CD4-positive, CD25-positive, alpha-beta regulatory T cell (primary cell): ENCODE results near the gene NPLOC4. TPM values are rescaled to one million over a fixed set of nuclear protein-coding genes. Genes with fewer than 3 reads are reported as not detected.

Source experiments
- ATAC-seq, 2 donors: fragments of 150-1000 bp; cut with Tn5 transposase; one replicate each; pipeline ENCODE4 v1.10.0; 2021; ENCODE audit warnings: low read depth in 2 of 2, moderate number of reproducible peaks in 2 of 2, moderate library complexity in 1 of 2
- DNase-seq, 3 donors: peaks; one replicate each; pipeline versions ENCODE4 v3.0.0 to v3.0.0-alpha.2; 2012 to 2022; ENCODE audit warnings: mixed read lengths in 1 of 3
- H3K27ac ChIP-seq: one replicate; pipeline ENCODE4 v1.7.0; 2013; ENCODE audit warnings: mild to moderate bottlenecking, low read length; ENCODE audit not compliant: insufficient read depth, poor library complexity, severe bottlenecking
- H3K27me3 ChIP-seq: one replicate; pipeline ENCODE4 v1.7.0; 2013; ENCODE audit warnings: low read length; ENCODE audit not compliant: control insufficient read depth, insufficient read depth
- H3K36me3 ChIP-seq: one replicate; pipeline ENCODE4 v1.7.0; 2013; ENCODE audit warnings: mild to moderate bottlenecking, low read length, moderate library complexity; ENCODE audit not compliant: control insufficient read depth, insufficient read depth
- H3K4me1 ChIP-seq: 2 replicates; pipeline ENCODE4 v1.7.0; 2013; ENCODE audit warnings: mild to moderate bottlenecking, low read length; ENCODE audit not compliant: insufficient read depth, control insufficient read depth, poor library complexity, severe bottlenecking
- H3K4me3 ChIP-seq: one replicate; pipeline ENCODE4 v1.7.0; 2013; ENCODE audit warnings: low read depth, mild to moderate bottlenecking, low read length, moderate library complexity
- H3K9me3 ChIP-seq, 2 experiments: 1 replicate in 1 of 2; 2 replicates in 1 of 2; pipeline ENCODE4 v1.7.0; 2013; ENCODE audit warnings: low read length in 2 of 2, mild to moderate bottlenecking in 1 of 2, moderate library complexity in 1 of 2; ENCODE audit not compliant: control insufficient read depth in 2 of 2
- H3K27ac Mint-ChIP-seq, 3 donors: one replicate each; pipeline ENCODE4 v1.8.0; 2020 to 2022; ENCODE audit warnings: mild to moderate bottlenecking in 3 of 3, mixed read lengths in 3 of 3, moderate library complexity in 2 of 3
- H3K27me3 Mint-ChIP-seq: one replicate; pipeline ENCODE4 v1.8.0; 2022; ENCODE audit warnings: mild to moderate bottlenecking, mixed read lengths
- H3K36me3 Mint-ChIP-seq: one replicate; pipeline ENCODE4 v1.8.0; 2020; ENCODE audit warnings: mixed read lengths
- H3K4me1 Mint-ChIP-seq, 4 donors: one replicate each; pipeline ENCODE4 v1.8.0; 2020 to 2022; ENCODE audit warnings: mixed read lengths in 4 of 4, mild to moderate bottlenecking in 1 of 4
- H3K4me3 Mint-ChIP-seq, 4 donors: one replicate each; pipeline ENCODE4 v1.8.0; 2020 to 2022; ENCODE audit warnings: mild to moderate bottlenecking in 4 of 4, mixed read lengths in 4 of 4, moderate library complexity in 3 of 4
- H3K9me3 Mint-ChIP-seq, 7 donors: one replicate each; pipeline ENCODE4 v1.8.0; 2020 to 2022; ENCODE audit warnings: mixed read lengths in 7 of 7, mild to moderate bottlenecking in 3 of 7, moderate library complexity in 2 of 7
- polyA plus RNA-seq, 4 donors: library from polyadenylated mRNA; unstranded; fragments of 300-500 nt; fragmentation: Illumina TruSeq; gene quantifications; one replicate each; pipeline ENCODE4 v1.2.3, GENCODE V29; 2021
- total RNA-seq: library from RNA; stranded (reverse); gene quantifications from one replicate; pipeline ENCODE4 v1.2.3, GENCODE V29; 2022

NPLOC4 gene
- total and polyA plus RNA-seq, 5 donors from 2014 or later, result 48.6 to 103 (median 51.9) TPM

GRCh38 chr17:81508639-81509206, 128.2 kb downstream of the NPLOC4 start:
- DNase-seq, result no peak
- Mint-ChIP-seq H3K4me3 (peak overlapping the region; percentile 94 to 99 (median 97)), H3K36me3 (peaks cover 36% of the 10 kb centered on the region), H3K27ac (peak overlapping the region; percentile 96 to 99 (median 97)), H3K27me3 (peaks cover 10% of the 10 kb centered on the region), H3K4me1 (peaks cover 5 to 40% (median 22%) of the 10 kb centered on the region in 4 donors), H3K9me3 (peaks cover 0 to 5% (median 0%) of the 10 kb centered on the region in 7 donors)
- no peak for ATAC-seq
- Histone ChIP-seq H3K27ac (peak overlapping the region; percentile 78), H3K36me3 (peaks cover 31% of the 10 kb centered on the region), H3K4me3 (peak overlapping the region; percentile 86), H3K9me3 (no peaks in the 10 kb centered on the region), H3K4me1 (peaks cover 45% of the 10 kb centered on the region), H3K27me3 (no peaks in the 10 kb centered on the region)

Other genes with a start within 250 kb of the NPLOC4 start
- gene BAHCC1, start 241.7 kb downstream of the NPLOC4 start, total RNA-seq, result 0.54 TPM
- not detected for gene BAHCC1, start 241.7 kb downstream of the NPLOC4 start, polyA plus RNA-seq
- gene ACTG1, start 124.3 kb downstream of the NPLOC4 start, total RNA-seq, result 1,684 TPM
- 1,000 to 10,000 TPM; 1,881 to 2,724 (median 2,486) TPM for gene ACTG1, start 124.3 kb downstream of the NPLOC4 start, polyA plus RNA-seq
- 0.74 TPM for gene FSCN2, start 108.7 kb downstream of the NPLOC4 start, total RNA-seq
- gene FSCN2, start 108.7 kb downstream of the NPLOC4 start, polyA plus RNA-seq, result under 1 TPM in 1 of 4 donors, not detected in 3; 0.17 TPM
- 28.1 TPM for gene FAAP100, start 84.8 kb downstream of the NPLOC4 start, total RNA-seq
- 10 to 100 TPM in 2 of 4 donors, 1 to 10 TPM in 2; 8.2 to 13.0 (median 10.4) TPM for gene FAAP100, start 84.8 kb downstream of the NPLOC4 start, polyA plus RNA-seq
- not detected for gene TSPAN10, start 84 bp upstream of the NPLOC4 start, total RNA-seq
- gene TSPAN10, start 84 bp upstream of the NPLOC4 start, polyA plus RNA-seq, result under 1 TPM in 3 of 4 donors, not detected in 1; 0.21 to 0.70 (median 0.24) TPM
- gene PDE6G, start 19.4 kb upstream of the NPLOC4 start, total RNA-seq, result 0.67 TPM
- gene PDE6G, start 19.4 kb upstream of the NPLOC4 start, polyA plus RNA-seq, result 1 to 10 TPM in 2 of 4 donors, under 1 TPM in 1, not detected in 1; 0.94 to 1.4 (median 1.1) TPM
- gene OXLD1, start 29.5 kb upstream of the NPLOC4 start, total RNA-seq, result 37.7 TPM
- 100 to 1,000 TPM in 1 of 4 donors, 10 to 100 TPM in 3; 78.4 to 108 (median 84.2) TPM for gene OXLD1, start 29.5 kb upstream of the NPLOC4 start, polyA plus RNA-seq
- gene CCDC137, start 29.6 kb upstream of the NPLOC4 start, total RNA-seq, result 30.4 TPM
- 10 to 100 TPM; 10.2 to 14.3 (median 12.0) TPM for gene CCDC137, start 29.6 kb upstream of the NPLOC4 start, polyA plus RNA-seq
- 34.7 TPM for gene ARL16, start 46.7 kb upstream of the NPLOC4 start, total RNA-seq
- 10 to 100 TPM; 24.7 to 27.7 (median 26.3) TPM for gene ARL16, start 46.7 kb upstream of the NPLOC4 start, polyA plus RNA-seq
- gene HGS, start 46.9 kb upstream of the NPLOC4 start, total RNA-seq, result 148 TPM
- 10 to 100 TPM; 23.4 to 30.5 (median 27.7) TPM for gene HGS, start 46.9 kb upstream of the NPLOC4 start, polyA plus RNA-seq
- gene MRPL12, start 66.3 kb upstream of the NPLOC4 start, total RNA-seq, result 18.5 TPM
- gene MRPL12, start 66.3 kb upstream of the NPLOC4 start, polyA plus RNA-seq, result 10 to 100 TPM; 45.1 to 49.2 (median 47.2) TPM
- gene SLC25A10, start 75.2 kb upstream of the NPLOC4 start, total RNA-seq, result 2.5 TPM
- gene SLC25A10, start 75.2 kb upstream of the NPLOC4 start, polyA plus RNA-seq, result 1 to 10 TPM; 3.4 to 4.3 (median 3.7) TPM
- gene GCGR, start 167.0 kb upstream of the NPLOC4 start, total RNA-seq, result not detected
- gene GCGR, start 167.0 kb upstream of the NPLOC4 start, polyA plus RNA-seq, result not detected
- gene MCRIP1, start 196.2 kb upstream of the NPLOC4 start, total RNA-seq, result 59.9 TPM
- 10 to 100 TPM; 58.1 to 93.2 (median 77.1) TPM for gene MCRIP1, start 196.2 kb upstream of the NPLOC4 start, polyA plus RNA-seq
- gene PPP1R27, start 197.9 kb upstream of the NPLOC4 start, total RNA-seq, result not detected
- not detected for gene PPP1R27, start 197.9 kb upstream of the NPLOC4 start, polyA plus RNA-seq
- gene P4HB, start 223.4 kb upstream of the NPLOC4 start, total RNA-seq, result 231 TPM
- 100 to 1,000 TPM; 186 to 216 (median 207) TPM for gene P4HB, start 223.4 kb upstream of the NPLOC4 start, polyA plus RNA-seq
- 578 TPM for gene ARHGDIA, start 234.2 kb upstream of the NPLOC4 start, total RNA-seq
- 100 to 1,000 TPM in 2 of 4 donors, 10 to 100 TPM in 2; 91.4 to 141 (median 99.4) TPM for gene ARHGDIA, start 234.2 kb upstream of the NPLOC4 start, polyA plus RNA-seq